ENCODE data around the gene ARHGAP6.

- TF ChIP-seq CHD2 (IDR thresholded peaks at IDR 0.05; ENCODE audit: low read depth, low read length) = no peak
- TF ChIP-seq ETS2 (tag; IDR thresholded peaks at IDR 0.05; ENCODE audit: borderline replicate concordance, poor library complexity, severe bottlenecking) = no peak
- no peak for TF ChIP-seq ZHX1 (conservative IDR thresholded peaks at IDR 0.05; ENCODE audit: low read length)
- TF ChIP-seq ESRRA (IDR thresholded peaks at IDR 0.05; ENCODE audit: borderline replicate concordance, low read depth) = no peak
- TF ChIP-seq EZH2 (IDR thresholded peaks at IDR 0.05; ENCODE audit: borderline replicate concordance, low read depth, low read length) = no peak
- no peak for TF ChIP-seq PHF21A (IDR thresholded peaks at IDR 0.05; ENCODE audit: borderline replicate concordance, low read depth)
Measured at GRCh38 chrX:11703855-11704254, 38.1 kb upstream of the ARHGAP6 start.
